ENCODE measurements around the gene YPEL3.
"Not testable (repeated sequence)": the region's sequence is repeated elsewhere in the genome, so short reads cannot be mapped to it uniquely, and the experiment has no call there.

Gene YPEL3

GRCh38 chr16:30096105-30096861 is at the start of gene YPEL3:
Gene YPEL3 (minus strand): TSS chr16:30096213. CDS start chr16:30095482, 731 bp downstream.
- no peak for DNase-seq

GRCh38 chr16:30145657-30146056 is 49.6 kb upstream of the YPEL3 start:
- DNase-seq, result no peak

- DNase-seq, result no peak
These were observed 48.9 kb upstream of the YPEL3 start for GRCh38 chr16:30144917-30145316.

- no peak for DNase-seq
These were observed 48.0 kb upstream of the YPEL3 start for GRCh38 chr16:30144017-30144416.

GRCh38 chr16:30143347-30143702 is 47.3 kb upstream of the YPEL3 start:
- no peak for DNase-seq

- peak in 1 of 2 experiments; percentile 28 for DNase-seq
These were observed 46.8 kb upstream of the YPEL3 start for GRCh38 chr16:30142672-30143346.

GRCh38 chr16:30141750-30142149 is 45.7 kb upstream of the YPEL3 start:
- no peak for DNase-seq

- DNase-seq, result no peak
These were observed 43.8 kb upstream of the YPEL3 start for GRCh38 chr16:30139583-30140481.

GRCh38 chr16:30137897-30138296 is 41.9 kb upstream of the YPEL3 start:
- no peak for DNase-seq

- no peak for DNase-seq
These were observed 41.1 kb upstream of the YPEL3 start for GRCh38 chr16:30136971-30137605.

GRCh38 chr16:30132591-30132990 is 36.6 kb upstream of the YPEL3 start:
- no peak for DNase-seq

- DNase-seq, result no peak
These were observed 36.0 kb upstream of the YPEL3 start for GRCh38 chr16:30131869-30132475.

GRCh38 chr16:30127993-30128392 is 32.0 kb upstream of the YPEL3 start:
- DNase-seq, result no peak

GRCh38 chr16:30125690-30126089 is 29.7 kb upstream of the YPEL3 start:
- DNase-seq, result not testable (repeated sequence)

GRCh38 chr16:30124985-30125379 is 29.0 kb upstream of the YPEL3 start:
- no peak for DNase-seq

- no peak for DNase-seq
These were observed 26.7 kb upstream of the YPEL3 start for GRCh38 chr16:30122604-30123160.

- DNase-seq, result no peak
These were observed 25.9 kb upstream of the YPEL3 start for GRCh38 chr16:30121741-30122571.

GRCh38 chr16:30120340-30121105 is 24.5 kb upstream of the YPEL3 start:
- no peak for DNase-seq

- no peak for DNase-seq
These were observed 23.4 kb upstream of the YPEL3 start for GRCh38 chr16:30119428-30119827.

GRCh38 chr16:30117768-30118167 is 21.8 kb upstream of the YPEL3 start:
- no peak for DNase-seq

Data from SW 1271 (cell line).